ENCODE measurements around the gene RASAL1. TPM values are rescaled to one million over a fixed set of nuclear protein-coding genes. Genes with fewer than 3 reads are reported as not detected.
A peak's percentile ranks its signal among the peaks of the same experiment; 100 is the strongest.

Gene RASAL1
- total RNA-seq, 1 donor from 2014 or later: 0.41 TPM

GRCh38 chr12:113099364-113099763 is 36.2 kb downstream of the RASAL1 start:
- no peak for TF ChIP-seq CTCF (IDR thresholded peaks at IDR 0.05)
- intact Hi-C loops (cut with DNase I): no loop called here
- ATAC-seq (no peak), DNase-seq (no peak)
- no peaks in the 10 kb centered on the region for H3K9me3 ChIP-seq
- H3K36me3 ChIP-seq: no peaks in the 10 kb centered on the region
- H3K4me3 ChIP-seq: no peak overlapping the region
- peaks cover 21% of the 10 kb centered on the region for H3K27me3 ChIP-seq (ENCODE audit: low read depth)
- H3K4me1 ChIP-seq: peaks cover 10% of the 10 kb centered on the region
- H3K27ac ChIP-seq: no peak overlapping the region

GRCh38 chr12:113098441-113099028 is 37.0 kb downstream of the RASAL1 start:
- Histone ChIP-seq H3K36me3 (no peaks in the 10 kb centered on the region), H3K27ac (no peak overlapping the region), H3K4me1 (peaks cover 10% of the 10 kb centered on the region), H3K4me3 (no peak overlapping the region), H3K9me3 (no peaks in the 10 kb centered on the region), H3K27me3 (ENCODE audit: low read depth) (peaks cover 14% of the 10 kb centered on the region)
- intact Hi-C loops (cut with DNase I): no loop called here
- DNase-seq (peak; percentile 83), ATAC-seq (peak; percentile 89 to 91)
- TF ChIP-seq CTCF (IDR thresholded peaks at IDR 0.05): peak; percentile 78

- H3K27me3 ChIP-seq (ENCODE audit: low read depth): peaks cover 17% of the 10 kb centered on the region
- TF ChIP-seq CTCF (IDR thresholded peaks at IDR 0.05): no peak
- peaks cover 13% of the 10 kb centered on the region for H3K4me1 ChIP-seq
- no peak overlapping the region for H3K27ac ChIP-seq
- intact Hi-C loops (cut with DNase I): no loop called here
- no peak overlapping the region for H3K4me3 ChIP-seq
- DNase-seq (no peak), ATAC-seq (peak; percentile 1 to 18)
- no peaks in the 10 kb centered on the region for H3K36me3 ChIP-seq
- H3K9me3 ChIP-seq: no peaks in the 10 kb centered on the region
These were observed 37.7 kb downstream of the RASAL1 start for GRCh38 chr12:113097716-113098440.

DNA sequence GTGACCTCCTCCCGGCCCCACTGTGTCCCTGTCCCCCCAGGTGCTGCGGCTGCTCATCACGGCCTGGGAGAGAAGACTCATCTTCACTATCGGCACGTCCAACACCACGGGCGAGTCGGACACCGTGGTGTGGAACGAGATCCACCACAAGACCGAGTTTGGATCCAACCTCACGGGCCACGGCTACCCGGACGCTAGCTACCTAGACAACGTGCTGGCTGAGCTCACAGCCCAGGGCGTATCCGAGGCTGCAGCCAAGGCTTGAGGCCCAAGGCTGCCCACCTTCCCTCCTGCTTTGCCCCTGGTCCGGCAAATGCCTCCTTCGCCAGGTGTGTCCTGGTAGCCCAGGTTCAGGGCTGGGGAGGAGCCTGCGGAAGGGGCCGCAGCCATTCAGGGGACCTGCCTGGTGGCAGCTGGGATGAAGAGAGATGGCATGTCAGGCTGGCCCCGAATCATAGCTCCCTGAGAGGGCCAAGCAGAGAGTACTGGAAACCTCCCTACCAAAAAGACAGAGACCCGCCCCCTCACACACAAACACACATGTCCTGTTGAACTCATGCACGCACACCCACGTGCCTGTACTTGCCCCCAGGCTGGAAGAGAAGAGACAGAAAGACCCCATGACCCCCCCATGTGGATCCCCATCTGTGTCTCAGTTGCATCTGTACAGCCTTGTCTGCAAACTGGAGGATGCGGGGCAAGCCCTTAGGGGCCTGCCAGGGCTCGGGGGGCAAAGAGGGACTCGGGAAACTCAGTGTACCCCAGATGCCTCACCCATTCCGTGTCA is 38.7 kb downstream of the RASAL1 start:
- no peaks in the 10 kb centered on the region for H3K9me3 ChIP-seq
- peaks cover 20% of the 10 kb centered on the region for H3K27me3 ChIP-seq (ENCODE audit: low read depth)
- no peak for TF ChIP-seq CTCF (IDR thresholded peaks at IDR 0.05)
- peaks cover 15% of the 10 kb centered on the region for H3K4me1 ChIP-seq
- no peak overlapping the region for H3K27ac ChIP-seq
- no peak for DNase-seq
- intact Hi-C loops (cut with DNase I): no loop called here
- H3K36me3 ChIP-seq: no peaks in the 10 kb centered on the region
- no peak overlapping the region for H3K4me3 ChIP-seq
- ATAC-seq: no peak

GRCh38 chr12:113095405-113095804 is 40.2 kb downstream of the RASAL1 start:
- DNase-seq (no peak), ATAC-seq (peak in 1 of 2 donors; percentile 2)
- H3K36me3 ChIP-seq: no peaks in the 10 kb centered on the region
- peaks cover 23% of the 10 kb centered on the region for H3K27me3 ChIP-seq (ENCODE audit: low read depth)
- no peaks in the 10 kb centered on the region for H3K9me3 ChIP-seq
- intact Hi-C loops (cut with DNase I): no loop called here
- H3K4me3 ChIP-seq: no peak overlapping the region
- H3K27ac ChIP-seq: no peak overlapping the region
- peaks cover 15% of the 10 kb centered on the region for H3K4me1 ChIP-seq
- TF ChIP-seq CTCF (IDR thresholded peaks at IDR 0.05): no peak
